ENCODE results near the gene FN1.
"Not testable (repeated sequence)": the region's sequence is repeated elsewhere in the genome, so short reads cannot be mapped to it uniquely, and the experiment has no call there.

The FN1 gene

DNA sequence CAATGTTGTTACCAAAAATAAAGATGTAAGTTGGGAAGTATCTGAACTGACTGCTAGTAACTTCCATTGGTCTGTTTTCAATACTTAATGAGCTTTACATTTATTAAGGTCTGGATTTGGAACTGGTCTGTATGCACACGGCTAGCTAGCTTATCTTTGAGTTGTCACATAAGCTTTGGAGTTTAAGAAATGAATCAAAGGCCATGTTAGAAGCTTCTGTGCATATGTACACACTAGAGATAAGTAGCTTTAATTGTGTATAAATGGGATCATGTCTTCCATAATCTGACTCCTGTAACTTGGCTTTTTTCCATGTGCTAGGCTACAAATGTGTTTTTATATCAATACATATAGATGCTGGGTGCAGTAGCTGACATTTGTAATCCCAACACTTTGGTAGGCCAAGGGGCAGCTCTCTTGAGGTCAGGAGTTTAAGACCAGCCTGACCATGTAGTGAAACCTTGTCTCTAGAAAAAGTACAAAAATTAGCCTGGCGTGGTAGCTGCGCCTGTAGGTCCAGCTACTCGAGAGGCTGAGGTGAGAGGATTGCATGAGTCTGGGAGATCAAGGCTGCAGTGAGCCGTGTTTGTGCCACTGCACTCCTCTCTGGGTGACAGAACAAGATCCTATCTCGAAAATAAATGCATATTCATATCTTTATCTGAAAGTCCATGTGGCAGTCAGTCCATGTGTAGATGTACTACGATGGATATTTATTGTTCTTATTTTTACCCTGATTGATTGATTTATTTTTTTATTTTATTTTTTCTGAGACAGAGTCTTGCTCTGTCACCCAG, 96.8 kb downstream of the FN1 start:
- DNase-seq (ENCODE audit: low read depth), result no peak

DNA sequence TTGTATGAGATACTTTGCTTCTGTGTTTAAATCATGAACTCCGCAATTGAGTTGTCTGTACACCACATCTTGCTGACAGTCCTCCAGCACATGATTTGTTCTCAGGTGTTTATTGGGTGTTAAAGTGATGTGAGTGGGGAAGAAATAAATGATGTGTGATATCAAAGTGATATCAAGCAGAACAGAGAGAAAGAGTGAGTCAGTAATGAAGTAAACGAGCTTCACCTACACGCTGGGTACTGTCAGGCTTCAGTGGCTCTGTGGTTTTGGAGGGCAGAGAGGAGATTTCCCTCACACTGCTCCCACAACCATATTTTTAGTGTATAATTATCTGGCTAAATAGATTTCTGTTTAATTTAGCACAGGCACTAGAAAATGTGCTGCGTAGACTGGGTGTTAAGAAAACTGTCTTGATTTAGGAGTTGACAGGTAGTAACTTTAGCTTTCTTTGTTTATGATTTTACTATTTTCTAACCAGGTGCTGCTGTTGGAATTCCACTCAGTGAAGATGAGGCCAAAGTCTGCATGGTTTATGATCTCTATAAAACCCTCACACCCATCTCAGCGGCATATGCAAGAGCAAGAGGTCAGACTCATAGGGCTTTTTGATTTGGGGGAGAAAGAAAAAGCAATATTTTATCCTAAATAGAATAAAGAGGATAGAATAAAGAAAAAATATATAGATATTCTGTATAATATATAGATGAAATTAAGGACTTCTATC, 102.8 kb downstream of the FN1 start:
- no peak for DNase-seq (ENCODE audit: low read depth)

DNA sequence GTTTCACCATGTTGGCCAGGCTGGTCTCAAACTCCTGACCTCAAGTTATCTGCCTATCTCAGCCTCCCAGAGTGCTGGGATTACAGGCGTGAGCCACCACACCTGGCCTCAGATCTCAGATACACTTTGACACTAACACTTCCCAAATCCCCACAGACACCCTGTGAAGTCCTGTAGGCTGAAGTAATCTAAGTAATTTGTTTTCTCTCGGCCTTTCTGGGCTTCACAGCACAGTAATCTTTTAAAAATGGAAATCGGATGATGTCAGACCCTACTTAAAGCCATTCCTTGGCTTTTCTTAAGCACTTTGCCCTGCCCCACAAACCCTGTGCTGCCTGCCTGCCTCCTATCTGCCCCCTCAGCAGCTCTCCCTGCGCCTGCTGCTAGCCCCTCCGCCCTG, 107.8 kb downstream of the FN1 start:
- no peak for DNase-seq (ENCODE audit: low read depth)

DNA sequence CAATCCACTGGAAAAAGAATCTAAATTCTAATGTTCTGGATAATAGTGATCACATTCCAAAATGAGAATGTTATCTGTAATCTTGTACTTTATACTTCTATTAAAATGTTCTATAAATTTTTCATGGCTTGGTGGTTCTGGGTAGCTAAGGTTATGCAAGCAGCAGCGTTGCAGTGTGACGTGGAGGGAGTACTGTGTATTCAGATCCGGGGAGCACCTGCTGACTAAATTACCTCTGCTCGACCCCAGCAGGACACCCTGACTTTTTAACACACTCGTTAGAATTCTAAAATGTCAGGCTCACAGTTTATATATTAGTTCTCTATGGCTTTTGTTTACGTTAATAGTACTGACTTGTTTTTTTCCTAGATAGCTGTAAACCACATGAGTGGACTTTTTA, 111.1 kb downstream of the FN1 start:
- DNase-seq (ENCODE audit: low read depth), result no peak

DNA sequence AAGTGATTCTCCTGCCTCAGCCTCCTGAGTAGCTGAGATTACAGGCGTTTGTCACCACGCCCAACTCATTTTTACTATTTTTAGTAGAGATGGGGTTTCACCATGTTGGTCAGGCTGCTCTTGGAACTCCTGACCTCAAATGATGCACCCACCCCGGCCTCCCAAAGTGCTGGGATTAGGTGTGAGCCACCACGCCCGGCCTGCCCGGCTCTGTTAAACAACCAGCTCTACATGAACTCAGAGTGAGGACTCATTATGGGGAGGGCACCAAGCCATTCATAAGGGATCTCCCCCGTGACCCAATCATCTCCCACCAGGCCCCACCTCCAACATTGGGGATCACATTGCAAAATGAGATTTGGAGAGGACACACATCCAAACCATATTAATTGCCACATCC, 115.2 kb downstream of the FN1 start:
- no peak for DNase-seq (ENCODE audit: low read depth)

DNA sequence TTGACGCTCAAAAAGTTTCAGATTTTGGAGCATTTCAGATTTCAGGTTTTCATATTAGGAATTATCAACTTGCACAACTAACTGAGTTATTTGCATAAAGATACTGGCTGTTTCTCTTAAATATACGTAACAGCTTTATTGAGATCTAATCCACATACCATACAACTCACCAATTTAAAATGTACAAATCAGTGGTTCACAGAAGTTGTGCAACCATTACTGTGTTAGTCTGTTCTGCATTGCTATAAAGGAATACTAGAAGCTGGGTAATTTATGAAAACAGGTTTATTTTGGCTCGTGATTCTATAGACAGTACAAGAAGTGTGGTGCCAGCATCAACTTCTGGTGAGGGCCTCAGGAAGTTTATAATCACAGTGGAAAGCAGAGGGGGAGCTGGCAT, 115.8 kb downstream of the FN1 start:
- DNase-seq (ENCODE audit: low read depth), result no peak

DNA sequence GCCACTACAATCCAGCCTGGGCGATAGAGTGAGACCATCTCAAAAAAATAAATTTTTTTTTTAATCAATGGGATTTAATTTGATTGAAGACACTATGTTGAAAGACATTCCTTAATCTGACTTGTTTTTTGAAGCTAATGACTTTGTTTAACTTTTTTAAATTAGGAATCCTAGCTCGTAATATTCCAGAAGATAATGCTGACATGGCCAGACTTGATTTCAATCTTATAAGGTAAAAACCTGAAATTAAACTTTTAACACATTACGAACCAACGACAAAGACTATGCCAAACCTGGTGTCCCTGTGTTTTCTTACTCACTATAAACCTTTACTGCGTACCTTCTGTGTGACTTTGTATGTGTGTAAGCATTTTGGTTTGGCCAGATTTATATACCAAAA, 116.4 kb downstream of the FN1 start:
- no peak for DNase-seq (ENCODE audit: low read depth)

DNA sequence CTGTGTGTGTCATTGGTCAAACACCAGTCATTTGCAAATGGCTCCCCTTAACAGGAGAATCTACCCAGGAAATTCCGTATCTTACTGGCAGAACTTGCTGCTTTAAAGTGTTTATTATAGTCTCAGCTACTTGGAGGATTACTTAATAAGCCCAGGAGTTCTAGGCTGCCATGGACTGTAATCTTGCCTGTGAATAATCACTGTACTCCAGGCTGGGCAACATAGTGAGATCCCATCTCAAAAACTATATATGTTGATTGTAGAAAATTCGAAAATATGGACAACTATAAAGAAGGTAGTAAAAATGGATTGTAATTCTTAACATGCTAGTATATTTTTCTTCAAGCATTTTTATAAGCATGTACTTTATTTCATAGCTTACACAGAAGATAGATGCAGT, 119.5 kb downstream of the FN1 start:
- DNase-seq (ENCODE audit: low read depth), result no peak

DNA sequence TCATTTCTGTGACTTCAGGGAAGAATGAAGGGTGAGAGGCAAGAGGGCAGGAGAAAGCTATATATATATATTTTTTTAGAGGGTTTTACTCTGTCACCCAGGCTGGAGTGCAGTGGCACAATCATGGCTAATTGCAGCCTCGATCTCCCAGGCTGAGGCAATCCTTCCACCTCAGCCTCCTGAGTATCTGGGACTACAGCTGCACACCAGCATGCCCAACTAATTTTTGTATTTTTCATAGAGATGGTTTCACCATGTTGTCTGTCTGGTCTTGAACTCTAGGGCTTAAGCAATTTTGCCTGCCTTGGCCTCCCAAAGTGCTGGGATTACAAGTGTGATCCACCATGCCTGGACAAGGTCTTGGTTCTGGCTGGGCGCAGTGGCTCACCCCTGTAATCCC, 120.6 kb downstream of the FN1 start:
- DNase-seq (ENCODE audit: low read depth), result no peak

DNA sequence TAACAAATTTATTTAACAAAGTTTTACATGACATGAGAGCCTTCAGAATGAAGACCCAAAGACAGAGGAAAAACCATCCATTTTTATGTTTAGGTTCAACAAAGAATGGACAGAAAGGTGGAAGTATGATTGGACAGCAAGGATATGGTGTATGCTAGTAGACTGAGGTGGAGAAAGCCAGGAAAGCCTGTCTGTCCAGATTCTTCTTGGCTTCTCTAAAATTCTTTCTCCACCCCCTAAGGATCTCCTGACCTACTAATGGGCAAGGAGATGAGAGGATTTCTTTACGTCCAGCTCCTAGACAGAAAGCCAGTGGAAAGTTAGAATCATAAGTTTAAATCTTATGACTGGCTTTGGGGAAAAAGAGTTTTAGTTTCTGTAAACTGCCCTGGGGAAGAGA, 121.0 kb downstream of the FN1 start:
- DNase-seq (ENCODE audit: low read depth), result no peak

DNA sequence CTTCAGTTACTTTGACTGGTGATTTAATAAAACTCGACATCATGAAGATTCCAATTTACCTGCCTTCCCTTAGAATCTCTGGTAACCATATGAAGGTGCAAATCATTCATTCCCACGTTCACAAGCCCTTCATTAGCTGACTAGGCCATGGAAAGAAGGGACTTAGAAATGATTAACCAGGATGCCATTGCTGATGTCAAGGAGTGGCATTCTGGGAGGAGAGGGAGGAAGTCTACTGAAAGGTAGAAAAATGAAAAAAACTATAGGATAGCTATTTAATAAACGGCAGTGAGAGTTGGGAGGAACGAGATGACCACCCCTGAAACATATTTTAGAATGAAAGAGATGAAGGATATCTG, 122.6 kb downstream of the FN1 start:
- no peak for DNase-seq (ENCODE audit: low read depth)

DNA sequence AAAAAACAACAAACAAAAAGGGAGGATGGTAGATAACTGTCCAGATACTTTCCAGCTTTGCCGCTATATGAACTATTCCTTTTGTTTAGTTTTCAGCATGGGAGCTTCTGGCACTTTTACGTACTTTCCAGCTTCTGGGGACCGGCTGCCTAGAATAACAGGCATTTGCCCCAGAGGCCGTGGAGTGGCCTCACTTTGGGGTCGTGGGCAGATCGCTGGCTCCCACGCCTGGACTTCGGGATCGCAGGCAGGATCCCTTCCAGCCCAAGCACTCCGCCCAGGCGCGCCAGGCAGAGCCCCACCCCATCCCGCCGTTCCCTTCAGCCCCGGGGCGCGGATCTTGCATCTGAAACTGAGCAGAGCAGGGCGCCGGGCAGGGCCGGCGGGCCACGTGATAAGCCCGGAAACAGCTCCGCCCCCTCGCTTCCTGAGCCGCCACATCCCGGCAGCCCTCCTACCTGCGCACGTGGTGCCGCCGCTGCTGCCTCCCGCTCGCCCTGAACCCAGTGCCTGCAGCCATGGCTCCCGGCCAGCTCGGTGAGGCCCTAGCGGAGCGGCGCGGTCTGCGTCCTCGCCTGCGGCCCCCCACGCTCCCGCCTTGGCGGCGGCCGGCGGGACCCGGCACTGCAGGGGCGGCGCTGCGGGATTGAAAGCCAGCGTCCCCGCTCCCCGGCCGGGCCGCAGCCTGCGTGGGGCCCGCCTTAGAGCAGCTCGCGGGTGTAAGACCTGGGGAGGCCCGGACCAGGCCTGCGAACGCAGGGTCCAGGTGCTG, 124.1 kb downstream of the FN1 start, which contains the start of gene ATIC:
TSS of gene ATIC (plus strand) at position 435 of the 772 bp plus-strand sequence. CDS start at position 519, 84 bp downstream.
- DNase-seq (ENCODE audit: low read depth), result peak; percentile 85

DNA sequence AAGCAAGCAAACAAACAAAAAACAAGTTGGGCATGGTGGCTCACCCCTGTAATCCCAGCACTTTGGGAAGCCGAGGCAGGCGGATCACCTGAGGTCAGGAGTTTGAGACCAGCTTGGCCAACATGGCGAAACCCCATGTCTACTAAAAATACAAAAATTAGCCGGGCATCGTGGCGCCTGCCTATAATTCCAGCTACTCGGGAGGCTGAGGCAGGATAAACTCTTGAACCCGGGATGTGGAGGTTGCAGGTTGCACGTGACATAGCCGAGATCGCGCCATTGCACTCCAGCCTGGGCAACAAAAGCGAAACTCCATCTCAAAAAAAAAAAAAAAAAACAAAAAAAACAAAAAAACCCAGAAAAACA, 124.6 kb downstream of the FN1 start:
- not testable (repeated sequence) for DNase-seq (ENCODE audit: low read depth)

Measured in HS-5 (cell line).